B cell (primary cell): ENCODE results near the gene FAM131B. TPM values are rescaled to one million over a fixed set of nuclear protein-coding genes. Genes with fewer than 3 reads are reported as not detected.

Experiments used
- ATAC-seq: fragments of 200-7000 bp; cut with Tn5 transposase; one replicate; pipeline ENCODE4 v1.10.0; 2021; ENCODE audit warnings: low read depth, mild to moderate bottlenecking, moderate number of reproducible peaks, moderate library complexity
- CTCF ChIA-PET: fragments of 350-600 bp; sonication (Branson Sonifier 250); formaldehyde crosslinking; loops from one replicate; lab custom pipeline; 2021; ENCODE audit warnings: antibody characterized with exemption, inconsistent platforms; lab: Charles Lee
- POLR2A ChIA-PET: fragments of 350-600 bp; sonication (Branson Sonifier 250); formaldehyde crosslinking; loops from one replicate; lab custom pipeline; 2021; ENCODE audit warnings: antibody characterized with exemption; lab: Charles Lee
- DNase-seq: peaks from one replicate; pipeline ENCODE4 v3.0.0; 2013
- H2AFZ ChIP-seq: 2 replicates; pipeline ENCODE4 v1.6.1; 2012; ENCODE audit warnings: mild to moderate bottlenecking, low read depth, low read length; ENCODE audit not compliant: insufficient read depth, poor library complexity, severe bottlenecking
- H3K27ac ChIP-seq, 2 donors: 1 replicate in 1 of 2; 2 replicates in 1 of 2; pipeline ENCODE4 v1.5.1; 2012 to 2013; ENCODE audit warnings: low read length in 2 of 2, mild to moderate bottlenecking in 2 of 2, moderate library complexity in 1 of 2
- H3K27me3 ChIP-seq, 4 experiments: fragments of 200-600 bp in 1 of 4; sonication (generic) in 1 of 4; replicated peaks in 1 of 4; 1 replicate in 2 of 4; 2 replicates in 2 of 4; pipeline versions ENCODE4 v1.6.1 to v1.7.0; 2013 to 2016; ENCODE audit warnings: low read length in 3 of 4, mild to moderate bottlenecking in 2 of 4, mixed read lengths in 1 of 4, moderate library complexity in 1 of 4; ENCODE audit not compliant: insufficient read depth in 4 of 4, control insufficient read depth in 3 of 4; ENCODE audit errors: control extremely low read depth in 1 of 4
- H3K36me3 ChIP-seq, 2 experiments: replicated peaks in 1 of 2; 1 replicate in 1 of 2; 2 replicates in 1 of 2; pipeline versions ENCODE4 v1.6.1 to v1.7.1; 2013; ENCODE audit warnings: low read length in 1 of 2; ENCODE audit not compliant: insufficient read depth in 2 of 2, control insufficient read depth in 1 of 2; ENCODE audit errors: control extremely low read depth in 1 of 2, extremely low read depth in 1 of 2
- H3K4me1 ChIP-seq, 2 donors: fragments of 200-600 bp in 1 of 2; sonication (generic) in 1 of 2; 1 replicate in 1 of 2; 2 replicates in 1 of 2; pipeline versions ENCODE4 v1.5.1 to v1.6.1; 2013 to 2017; ENCODE audit warnings: low read length in 2 of 2; ENCODE audit not compliant: control insufficient read depth in 2 of 2, insufficient read depth in 2 of 2
- H3K4me2 ChIP-seq: replicated peaks from 2 replicates; pipeline ENCODE3; 2012; ENCODE audit warnings: mild to moderate bottlenecking, low read depth, low read length; ENCODE audit not compliant: poor library complexity, severe bottlenecking
- H3K4me3 ChIP-seq, 5 experiments: fragments of 200-600 bp in 1 of 5; sonication (generic) in 1 of 5; 1 replicate in 3 of 5; 2 replicates in 2 of 5; pipeline versions ENCODE4 v1.5.1 to v1.7.0; 2011 to 2016; ENCODE audit warnings: low read length in 4 of 5, mild to moderate bottlenecking in 4 of 5, low read depth in 2 of 5, control low read depth in 1 of 5, moderate library complexity in 1 of 5; ENCODE audit not compliant: insufficient read depth in 1 of 5; ENCODE audit errors: control extremely low read depth in 1 of 5, extremely low read depth in 1 of 5
- H3K79me2 ChIP-seq: fragments of 200-600 bp; sonication (generic); one replicate; pipeline ENCODE4 v1.6.0; 2016; ENCODE audit warnings: low read length; ENCODE audit not compliant: control insufficient read depth, insufficient read depth
- H3K9ac ChIP-seq: fragments of 200-600 bp; sonication (generic); 2 replicates; pipeline ENCODE4 v1.6.1; 2017; ENCODE audit warnings: mild to moderate bottlenecking, low read length, moderate library complexity
- H3K9me3 ChIP-seq, 3 donors: one replicate each; pipeline versions ENCODE4 v1.6.1 to v1.7.1; 2013; ENCODE audit warnings: low read length in 2 of 3; ENCODE audit not compliant: control insufficient read depth in 2 of 3, insufficient read depth in 1 of 3; ENCODE audit errors: control extremely low read depth in 1 of 3
- H4K20me1 ChIP-seq: 2 replicates; pipeline ENCODE4 v1.6.0; 2012; ENCODE audit warnings: mild to moderate bottlenecking, low read length; ENCODE audit not compliant: insufficient read depth, control insufficient read depth, poor library complexity, severe bottlenecking
- H3K27ac Mint-ChIP-seq: one replicate; pipeline ENCODE4 v1.8.0; 2021; ENCODE audit warnings: mixed read lengths
- H3K27me3 Mint-ChIP-seq: one replicate; pipeline ENCODE4 v1.8.0; 2021; ENCODE audit warnings: mixed read lengths
- H3K4me1 Mint-ChIP-seq: one replicate; pipeline ENCODE4 v1.8.0; 2021; ENCODE audit warnings: mixed read lengths
- H3K4me3 Mint-ChIP-seq: one replicate; pipeline ENCODE4 v1.8.0; 2021; ENCODE audit warnings: mixed read lengths
- H3K9me3 Mint-ChIP-seq: one replicate; pipeline ENCODE4 v1.8.0; 2022; ENCODE audit warnings: mixed read lengths; ENCODE audit not compliant: insufficient read depth
- CTCF ChIP-seq: fragments of 200-600 bp; IDR thresholded peaks from one replicate; pipeline ENCODE4 v1.8.0; 2022; ENCODE audit warnings: antibody characterized with exemption, mild to moderate bottlenecking
- EZH2 ChIP-seq: IDR thresholded peaks from 2 replicates; pipeline ENCODE4 v1.6.1; 2012; ENCODE audit warnings: borderline replicate concordance, low read depth, mild to moderate bottlenecking, moderate library complexity, low read length; ENCODE audit not compliant: insufficient read depth, poor library complexity, severe bottlenecking
- WGBS: methylation state at CpG from one replicate; pipeline ENCODE4 v1.1.5; 2013; ENCODE audit warnings: missing lambda C conversion rate; ENCODE audit not compliant: insufficient coverage; 5-methylcytosine and 5-hydroxymethylcytosine counted together
- intact Hi-C: fragments of 100-400 bp; cut with micrococcal nuclease; formaldehyde crosslinking; loops from one replicate; pipeline ENCODE4 v1.10.0; 2022
- polyA plus RNA-seq: library from polyadenylated mRNA; depleted of rRNA; stranded (reverse); fragments of >200 nt; gene quantifications from 2 replicates; pipeline ENCODE4 v1.2.3, GENCODE V29; 2012
- total RNA-seq, 2 donors: library from RNA; stranded (reverse); fragments of 120-200 nt in 1 of 2; gene quantifications; 1 replicate in 1 of 2; 2 replicates in 1 of 2; pipeline versions ENCODE4 v1.2.3 to v1.2.4, GENCODE V29; 2013 to 2022

The FAM131B gene
- total and polyA plus RNA-seq, 2 donors (not counting 1 experiment from before 2014, with no cell fraction given) = 0.05 TPM; not detected in 1

- Mint-ChIP-seq H3K27me3 (no peaks in the 10 kb centered on the region), H3K4me1 (peaks cover 25% of the 10 kb centered on the region), H3K9me3 (no peaks in the 10 kb centered on the region), H3K27ac (no peak overlapping the region), H3K4me3 (no peak overlapping the region)
- Histone ChIP-seq H4K20me1 (no peaks in the 10 kb centered on the region), H3K9me3 (no peaks in the 10 kb centered on the region), H3K27me3 (peaks cover 0 to 2% (median 0%) of the 10 kb centered on the region in 4 experiments), H3K4me2 (no peak overlapping the region), H3K4me3 (no peak overlapping the region), H3K4me1 (peaks cover 11 to 22% of the 10 kb centered on the region in 2 donors), H2AFZ (no peak overlapping the region), H3K27ac (no peak overlapping the region), H3K36me3 (no peaks in the 10 kb centered on the region), H3K9ac (no peak overlapping the region), H3K79me2 (no peaks in the 10 kb centered on the region)
- ChIA-PET POLR2A (no interaction called here), CTCF (interaction anchor here (0.9 kb wide), 1 partner anchor 8 kb away, joined by 3 read pairs; no protein-coding TSS in a partner anchor)
- WGBS = 96% methylated on average over 4 of the region's 4 CpGs
- no peak for ATAC-seq
- TF ChIP-seq EZH2 = no peak
- no peak for TF ChIP-seq CTCF
- no peak for DNase-seq
- intact Hi-C loops = loop anchor here (10.0 kb wide), 1 partner anchor 53 kb away; no protein-coding TSS in a partner anchor
Measured at GRCh38 chr7:143321734-143322133, 40.8 kb downstream of the FAM131B start.

GRCh38 chr7:143321242-143321641 is 41.3 kb downstream of the FAM131B start:
- 95% methylated on average over 10 of the region's 10 CpGs for WGBS
- DNase-seq (no peak), ATAC-seq (no peak)
- no peak overlapping the region for H3K4me2 ChIP-seq
- H2AFZ ChIP-seq = no peak overlapping the region
- H3K9me3 Mint-ChIP-seq = no peaks in the 10 kb centered on the region
- H3K4me1 ChIP-seq = peaks cover 11 to 18% of the 10 kb centered on the region in 2 donors
- no peak for TF ChIP-seq CTCF
- no peak for TF ChIP-seq EZH2
- no peak overlapping the region for H3K27ac ChIP-seq
- H3K27me3 Mint-ChIP-seq = no peaks in the 10 kb centered on the region
- H4K20me1 ChIP-seq = no peaks in the 10 kb centered on the region
- no peaks in the 10 kb centered on the region for H3K9me3 ChIP-seq
- peaks cover 22% of the 10 kb centered on the region for H3K4me1 Mint-ChIP-seq
- no peaks in the 10 kb centered on the region for H3K79me2 ChIP-seq
- peaks cover 0 to 2% (median 0%) of the 10 kb centered on the region in 4 experiments for H3K27me3 ChIP-seq
- intact Hi-C loops = loop anchor here (10.0 kb wide), 1 partner anchor 54 kb away; no protein-coding TSS in a partner anchor
- CTCF ChIA-PET = interaction anchor here (0.9 kb wide), 1 partner anchor 8 kb away, joined by 3 read pairs; no protein-coding TSS in a partner anchor
- no peak overlapping the region for H3K27ac Mint-ChIP-seq
- no peaks in the 10 kb centered on the region for H3K36me3 ChIP-seq
- no peak overlapping the region for H3K4me3 ChIP-seq
- POLR2A ChIA-PET = no interaction called here
- no peak overlapping the region for H3K9ac ChIP-seq
- H3K4me3 Mint-ChIP-seq = no peak overlapping the region
